Stomach (tissue), 9 donors: Measurements from ENCODE around the gene MAB21L4. TPM values are rescaled to one million over a fixed set of nuclear protein-coding genes. Genes with fewer than 3 reads are reported as not detected.

Source experiments
- DNase-seq, 2 donors: peaks; one replicate each; pipeline versions ENCODE4 v3.0.0 to v3.0.0-alpha.2; 2013 to 2019
- H3K27ac ChIP-seq, 5 donors: fragments of 200-600 bp in 4 of 5; sonication (generic) in 4 of 5; one replicate each; pipeline ENCODE4 v1.5.1; 2013 to 2019; ENCODE audit warnings: mild to moderate bottlenecking in 1 of 5, moderate library complexity in 1 of 5
- H3K27me3 ChIP-seq, 3 donors: fragments of 200-600 bp; sonication (generic); one replicate each; pipeline ENCODE4 v1.5.1; 2017 to 2019; ENCODE audit warnings: mixed run types in 1 of 3
- H3K36me3 ChIP-seq, 4 donors: fragments of 200-600 bp; sonication (generic); 1 replicate in 3 of 4; 2 replicates in 1 of 4; pipeline ENCODE4 v1.5.1; 2016 to 2019
- H3K4me1 ChIP-seq, 4 donors: fragments of 200-600 bp; sonication (generic); one replicate each; pipeline ENCODE4 v1.5.1; 2016 to 2019
- H3K4me3 ChIP-seq, 4 donors: fragments of 200-600 bp; sonication (generic) in 3 of 4; one replicate each; pipeline ENCODE4 v1.5.1; 2016 to 2019; ENCODE audit warnings: mild to moderate bottlenecking in 1 of 4
- H3K9me3 ChIP-seq, 4 donors: fragments of 200-600 bp; sonication (generic); one replicate each; pipeline ENCODE4 v1.5.1; 2016 to 2019
- CTCF ChIP-seq, 7 experiments: fragments of 450-650 bp in 4 of 7; fragments of 200-600 bp in 3 of 7; sonication (generic) in 3 of 7; IDR thresholded peaks; one replicate each; pipeline ENCODE4 v1.5.1; 2016 to 2019; ENCODE audit warnings: antibody characterized with exemption in 7 of 7, control low read depth in 2 of 7, mild to moderate bottlenecking in 1 of 7
- EP300 ChIP-seq: sonication (generic); formaldehyde crosslinking; IDR thresholded peaks from one replicate; pipeline ENCODE4 v1.6.1; 2017; ENCODE audit warnings: antibody characterized with exemption
- POLR2A ChIP-seq, 4 donors: fragments of 450-650 bp; IDR thresholded peaks; one replicate each; pipeline ENCODE4 v1.6.1; 2016; ENCODE audit warnings: antibody characterized with exemption in 4 of 4, control low read depth in 2 of 4, mild to moderate bottlenecking in 1 of 4, moderate library complexity in 1 of 4
- POLR2AphosphoS5 ChIP-seq, 3 donors: sonication (generic); formaldehyde crosslinking; IDR thresholded peaks; one replicate each; pipeline ENCODE4 v1.6.1; 2016; ENCODE audit warnings: antibody characterized with exemption in 3 of 3
- WGBS, 5 donors: extraction: QIAGEN DNeasy Blood & Tissue Kit in 3 of 5; methylation state at CpG; one replicate each; pipeline versions ENCODE4 v1.1.5 to v1.1.7; 2013 to 2018; 5-methylcytosine and 5-hydroxymethylcytosine counted together
- intact Hi-C: fragments of 100-400 bp; cut with DNase I; formaldehyde crosslinking; loops from one replicate; pipeline ENCODE4 v1.15.1; 2023; ENCODE audit warnings: low total_unique reads
- polyA plus RNA-seq, 3 donors: library from polyadenylated mRNA; stranded (reverse); fragments of 200-250 nt; gene quantifications; one replicate each; pipeline ENCODE4 v1.2.3, GENCODE V29; 2013
- total RNA-seq, 5 donors: library from RNA; depleted of rRNA; stranded (reverse); fragments of >200 nt; gene quantifications; one replicate each; pipeline versions ENCODE4 v1.1.0 to v1.2.3, GENCODE V29; 2014 to 2016
- donor health status: healthy with polysubstance abuse.
- donor health status: Bipolar disorder and iron deficiency.
- donor health status: healthy.

The MAB21L4 gene
- total and polyA plus RNA-seq, 8 donors, result 0.45 to 48.9 (median 5.4) TPM; not detected in 2

DNA sequence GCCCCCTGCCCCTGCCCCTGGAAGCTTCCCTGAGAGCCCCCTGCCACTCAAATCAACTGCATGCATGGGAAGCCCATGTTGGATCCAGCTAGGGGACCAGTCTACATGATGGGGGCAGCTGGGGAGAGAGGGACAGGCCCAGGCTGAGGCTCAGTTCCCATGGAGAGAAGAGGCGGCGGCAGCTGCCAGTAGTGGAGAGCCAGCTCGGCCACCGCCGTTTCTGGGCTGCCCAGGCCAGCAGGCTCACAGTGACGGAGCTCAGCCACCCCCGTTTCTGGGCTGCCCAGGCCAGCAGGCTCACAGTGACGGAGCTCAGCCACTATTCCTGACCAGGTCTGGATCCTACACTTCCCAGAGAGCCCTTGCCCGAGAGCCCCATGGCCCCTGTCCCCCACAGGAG lies 3.6 kb downstream of the MAB21L4 start:
- no peak for DNase-seq
- no peak overlapping the region for H3K4me3 ChIP-seq
- H3K9me3 ChIP-seq, result no peaks in the 10 kb centered on the region
- H3K27me3 ChIP-seq, result peaks cover 0 to 11% (median 0%) of the 10 kb centered on the region in 3 donors
- intact Hi-C loops, result no loop called here
- no peaks in the 10 kb centered on the region for H3K36me3 ChIP-seq
- H3K4me1 ChIP-seq, result peaks cover 0 to 25% (median 15%) of the 10 kb centered on the region in 4 donors
- H3K27ac ChIP-seq, result no peak overlapping the region
- 40 to 85% (median 78%) methylated on average over 2 to 9 of the region's 9 CpGs for WGBS, 5 donors
- TF ChIP-seq CTCF (IDR thresholded peaks at IDR 0.05) (no peak), EP300 (no peak), POLR2A (IDR thresholded peaks at IDR 0.05) (no peak), POLR2AphosphoS5 (IDR thresholded peaks at IDR 0.05) (no peak)

- Histone ChIP-seq H3K27ac (no peak overlapping the region), H3K36me3 (no peaks in the 10 kb centered on the region), H3K9me3 (no peaks in the 10 kb centered on the region), H3K27me3 (peaks cover 0 to 5% (median 0%) of the 10 kb centered on the region in 3 donors), H3K4me3 (no peak overlapping the region), H3K4me1 (peaks cover 0 to 20% (median 12%) of the 10 kb centered on the region in 4 donors)
- no peak for DNase-seq
- TF ChIP-seq EP300 (no peak), POLR2AphosphoS5 (IDR thresholded peaks at IDR 0.05) (no peak), CTCF (IDR thresholded peaks at IDR 0.05) (no peak), POLR2A (IDR thresholded peaks at IDR 0.05) (no peak)
- intact Hi-C loops, result no loop called here
- WGBS, 5 donors, result 73 to 86% (median 82%) methylated on average over 15 to 20 of the region's 20 CpGs
These were observed 4.2 kb downstream of the MAB21L4 start for GRCh38 chr2:240891492-240892340.

GRCh38 chr2:240890691-240891090 lies 5.3 kb downstream of the MAB21L4 start:
- no peak for TF ChIP-seq EP300
- no peak for TF ChIP-seq POLR2A (IDR thresholded peaks at IDR 0.05)
- TF ChIP-seq POLR2AphosphoS5 (IDR thresholded peaks at IDR 0.05), result no peak
- TF ChIP-seq CTCF (IDR thresholded peaks at IDR 0.05), result no peak
- no peak overlapping the region for H3K27ac ChIP-seq
- H3K4me1 ChIP-seq, result peaks cover 0 to 12% (median 8%) of the 10 kb centered on the region in 4 donors
- no peak for DNase-seq
- intact Hi-C loops, result no loop called here
- H3K9me3 ChIP-seq, result no peaks in the 10 kb centered on the region
- 77 to 93% (median 84%) methylated on average over 10 to 14 of the region's 14 CpGs for WGBS, 5 donors
- H3K27me3 ChIP-seq, result no peaks in the 10 kb centered on the region
- H3K4me3 ChIP-seq, result no peak overlapping the region
- H3K36me3 ChIP-seq, result no peaks in the 10 kb centered on the region

- no peak for DNase-seq
- H3K9me3 ChIP-seq, result no peaks in the 10 kb centered on the region
- H3K4me3 ChIP-seq, result no peak overlapping the region
- peaks cover 0 to 12% (median 7%) of the 10 kb centered on the region in 4 donors for H3K4me1 ChIP-seq
- 70 to 89% (median 83%) methylated on average over 9 to 38 of the region's 38 CpGs for WGBS, 5 donors
- no peaks in the 10 kb centered on the region for H3K36me3 ChIP-seq
- TF ChIP-seq POLR2AphosphoS5 (IDR thresholded peaks at IDR 0.05) (no peak), EP300 (no peak), CTCF (IDR thresholded peaks at IDR 0.05) (no peak), POLR2A (IDR thresholded peaks at IDR 0.05) (no peak)
- H3K27me3 ChIP-seq, result no peaks in the 10 kb centered on the region
- no peak overlapping the region for H3K27ac ChIP-seq
- intact Hi-C loops, result no loop called here
These were observed 6.1 kb downstream of the MAB21L4 start for GRCh38 chr2:240889601-240890560.
